SH-SY5Y (cell line): ENCODE data around the gene NODAL.

ENCODE experiments used
- GATA2 ChIP-seq: IDR thresholded peaks from 2 replicates; pipeline ENCODE4 v1.6.1; 2011; ENCODE audit warnings: mild to moderate bottlenecking, low read depth, low read length
- GATA3 ChIP-seq: IDR thresholded peaks from 2 replicates; pipeline ENCODE4 v1.6.1; 2011; ENCODE audit warnings: low read depth, mild to moderate bottlenecking, low read length, moderate library complexity

Gene NODAL

DNA sequence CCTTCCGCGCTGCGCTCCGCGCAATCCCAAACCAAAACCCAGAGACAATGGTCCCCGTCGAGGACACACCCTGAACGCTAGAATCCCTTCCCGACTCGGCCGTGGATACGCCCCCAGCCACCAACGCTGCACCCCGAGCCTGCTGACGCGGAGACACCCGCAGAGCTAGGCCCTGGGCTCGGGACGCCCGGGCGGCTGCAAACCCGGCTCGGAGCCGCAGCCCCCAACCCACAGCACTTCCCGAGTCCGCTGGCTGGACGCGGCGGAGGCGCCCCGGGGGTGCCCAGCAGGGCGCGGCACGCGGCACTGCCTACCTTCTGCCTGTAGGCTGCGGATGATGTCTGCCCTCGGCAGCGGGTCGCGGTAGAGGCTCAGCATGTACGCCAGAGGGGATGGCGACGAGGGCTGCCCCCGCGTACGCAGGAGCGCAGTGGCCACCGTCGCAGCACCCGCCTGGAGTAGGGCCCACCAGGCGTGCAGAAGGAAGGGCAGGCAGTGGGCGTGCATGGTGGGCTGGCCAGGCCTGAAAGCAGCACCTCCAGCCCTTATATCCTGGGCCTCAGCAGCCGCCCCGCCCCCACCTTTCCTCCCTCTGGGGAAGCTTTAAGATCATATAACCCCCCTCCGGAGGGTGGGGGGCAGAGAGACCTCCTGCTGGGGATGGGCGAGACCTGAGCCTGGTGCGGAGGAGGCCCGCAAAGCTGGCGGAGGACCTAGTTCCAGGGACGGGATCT, at the start of gene NODAL:
Gene NODAL (minus strand): TSS at position 521 of the 734 bp plus-strand sequence. CDS start 14 bp downstream, at position 507.
- TF ChIP-seq GATA2 (no peak), GATA3 (no peak)

DNA sequence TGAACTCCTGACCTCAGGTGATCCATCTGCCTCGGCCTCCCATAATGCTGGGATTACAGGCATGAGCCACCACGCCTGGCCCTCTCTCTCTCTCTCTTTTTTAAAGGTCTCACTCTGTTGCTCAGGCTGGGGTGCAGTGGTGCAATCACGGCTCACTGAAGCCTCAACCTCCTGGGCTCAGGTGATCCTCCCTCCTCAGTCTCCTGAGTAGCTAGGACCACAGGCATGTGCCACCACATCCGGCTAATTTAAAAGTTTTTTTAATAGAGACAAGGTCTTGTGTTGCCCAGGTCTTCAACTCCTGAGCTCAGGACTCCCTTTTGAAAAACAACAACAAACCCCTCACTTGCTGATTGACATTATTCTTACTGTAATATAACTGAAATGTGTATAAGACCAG, 48.7 kb upstream of the NODAL start:
- no peak for TF ChIP-seq GATA3
- no peak for TF ChIP-seq GATA2

DNA sequence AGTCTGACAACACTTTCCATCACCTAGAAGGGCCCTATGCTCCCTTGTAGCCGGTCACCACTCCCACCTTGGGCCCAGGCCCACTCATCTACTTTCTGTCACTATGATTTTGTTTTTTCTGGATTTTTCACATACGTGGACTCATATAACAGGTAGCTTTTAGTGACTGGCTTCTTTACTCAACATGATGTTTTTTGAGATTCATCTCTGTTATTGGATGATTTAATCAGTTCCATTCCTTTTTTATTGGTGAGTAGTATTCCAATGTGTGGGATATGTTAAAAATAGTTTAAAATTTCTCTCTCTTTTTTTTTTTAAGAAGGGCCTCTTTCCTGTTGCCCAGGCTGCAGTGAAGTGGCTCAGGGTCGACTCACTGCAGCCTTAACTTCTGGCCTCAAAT, 46.3 kb upstream of the NODAL start:
- TF ChIP-seq GATA3 (no peak), GATA2 (no peak)

DNA sequence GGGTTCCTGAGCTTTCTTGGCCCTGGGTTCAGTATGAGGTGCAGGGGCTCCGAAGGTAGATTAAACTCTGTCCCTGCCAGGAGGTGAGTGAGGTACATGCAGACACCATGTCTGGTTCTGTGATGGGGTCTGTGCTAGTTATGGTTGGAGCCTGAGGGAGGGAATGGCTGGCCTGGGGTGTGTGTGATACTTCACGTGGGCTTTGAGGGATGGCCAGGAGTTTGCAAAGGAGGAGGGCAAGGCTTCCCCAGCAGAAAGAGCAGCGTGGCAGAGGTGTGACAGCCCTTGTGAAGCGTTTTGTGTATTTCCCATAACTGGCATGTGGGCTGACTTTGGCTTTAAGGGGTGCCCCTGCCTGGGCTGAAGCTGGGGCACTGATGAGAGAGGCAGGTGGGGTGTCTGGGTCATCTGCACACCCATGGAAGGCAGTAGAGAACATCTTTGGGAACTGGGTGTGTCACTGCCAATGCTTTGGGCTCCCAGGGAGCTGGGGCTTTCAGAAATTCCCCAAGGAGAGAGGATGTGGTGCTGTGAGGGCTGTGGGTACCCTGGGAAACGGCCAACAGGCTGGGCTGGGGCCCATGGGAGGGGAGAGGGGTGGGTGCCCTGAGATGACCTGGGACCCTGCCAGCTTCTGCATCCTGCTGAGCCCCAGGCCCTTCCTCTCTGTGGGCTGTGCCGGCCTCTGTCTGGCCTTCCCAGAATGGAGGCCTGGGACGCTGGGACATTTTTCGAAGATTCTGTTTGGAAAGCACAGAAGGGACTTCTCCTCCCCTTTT, 41.7 kb upstream of the NODAL start:
- TF ChIP-seq GATA3 (no peak), GATA2 (no peak)

DNA sequence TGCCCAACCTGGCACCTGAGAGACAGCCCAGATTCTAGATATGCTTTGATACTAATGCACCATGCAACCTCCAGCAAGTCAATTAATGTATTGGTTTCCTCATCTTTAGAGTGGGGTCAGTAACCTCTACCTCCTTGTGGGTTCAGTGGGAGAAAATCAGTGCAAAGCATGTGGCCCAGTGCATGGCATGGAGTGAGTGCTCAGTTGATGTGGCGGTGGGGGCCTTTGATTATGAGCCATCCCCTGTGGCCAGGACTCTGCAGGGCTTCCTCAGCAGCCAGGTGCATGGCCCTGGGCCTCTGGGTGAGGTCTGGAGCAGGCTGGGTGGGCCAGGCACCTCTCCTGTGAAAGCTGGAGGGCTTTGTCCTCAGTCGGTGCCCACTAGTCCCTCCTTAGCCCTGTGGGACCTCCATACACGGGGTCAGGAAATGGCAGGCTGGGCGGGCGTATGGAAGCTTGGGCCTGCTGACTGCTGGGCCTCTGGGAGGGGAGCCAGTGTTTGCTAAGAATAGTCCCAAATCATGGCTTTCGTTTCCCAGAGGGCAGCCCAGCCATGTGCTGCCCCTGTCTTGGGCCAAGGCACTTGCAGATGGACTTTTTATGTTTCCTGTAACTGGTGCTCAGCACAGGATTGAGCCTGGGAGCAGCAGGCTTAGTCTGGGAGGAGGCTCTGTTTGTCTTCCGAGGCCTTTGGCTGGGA, 40.5 kb upstream of the NODAL start:
- no peak for TF ChIP-seq GATA2
- no peak for TF ChIP-seq GATA3

DNA sequence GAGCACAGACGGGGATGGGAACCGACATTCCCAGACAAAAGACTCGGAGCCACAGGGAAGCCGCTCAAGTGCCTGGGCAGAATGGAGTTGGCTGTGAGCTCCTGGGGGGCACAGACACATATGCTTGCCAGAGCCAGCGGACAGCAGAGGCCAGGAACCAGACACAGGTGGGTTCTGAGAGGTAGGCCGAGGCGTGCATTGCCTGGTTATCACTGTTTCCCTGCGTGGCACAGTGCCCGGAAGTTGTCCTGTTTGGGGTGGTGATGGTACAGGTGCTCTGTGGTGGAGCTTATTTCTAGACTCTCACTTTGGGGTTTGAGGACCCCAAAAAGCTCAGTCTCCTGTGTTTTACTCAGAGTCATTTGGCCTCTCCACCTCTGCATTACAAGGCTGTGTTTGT, 39.6 kb upstream of the NODAL start:
- TF ChIP-seq GATA3 (no peak), GATA2 (no peak)

DNA sequence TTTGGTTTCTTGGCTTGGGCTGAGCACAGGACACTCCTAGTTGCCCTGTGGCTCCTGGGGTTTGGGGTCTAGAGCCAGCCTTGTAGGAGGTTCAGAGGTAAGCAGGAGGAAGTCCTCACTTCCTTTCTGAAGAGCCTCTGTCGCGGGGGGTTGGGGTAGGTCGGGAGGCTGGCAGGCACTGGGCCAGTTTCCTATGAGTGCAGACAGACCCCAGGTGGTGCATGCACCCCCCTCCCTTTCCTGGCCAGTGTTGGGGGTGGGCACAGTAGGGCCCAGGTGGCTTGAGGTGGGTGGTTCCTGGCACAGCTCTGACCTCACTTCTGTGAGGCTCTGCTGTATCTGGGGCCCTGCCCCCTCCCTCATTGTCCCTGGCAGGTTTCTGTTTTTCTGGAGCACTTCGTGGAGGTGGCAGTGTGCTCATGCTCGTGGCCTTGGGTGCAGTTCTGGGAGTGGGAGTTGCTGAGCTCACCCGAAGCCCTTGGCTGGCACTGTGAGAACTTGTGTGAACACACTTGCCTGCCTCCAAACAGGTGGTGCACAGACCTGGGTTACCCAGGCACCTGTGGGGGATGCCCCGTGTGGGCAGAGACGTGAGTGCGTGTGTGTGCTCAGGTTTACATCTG, 38.9 kb upstream of the NODAL start:
- no peak for TF ChIP-seq GATA2
- TF ChIP-seq GATA3, result no peak

DNA sequence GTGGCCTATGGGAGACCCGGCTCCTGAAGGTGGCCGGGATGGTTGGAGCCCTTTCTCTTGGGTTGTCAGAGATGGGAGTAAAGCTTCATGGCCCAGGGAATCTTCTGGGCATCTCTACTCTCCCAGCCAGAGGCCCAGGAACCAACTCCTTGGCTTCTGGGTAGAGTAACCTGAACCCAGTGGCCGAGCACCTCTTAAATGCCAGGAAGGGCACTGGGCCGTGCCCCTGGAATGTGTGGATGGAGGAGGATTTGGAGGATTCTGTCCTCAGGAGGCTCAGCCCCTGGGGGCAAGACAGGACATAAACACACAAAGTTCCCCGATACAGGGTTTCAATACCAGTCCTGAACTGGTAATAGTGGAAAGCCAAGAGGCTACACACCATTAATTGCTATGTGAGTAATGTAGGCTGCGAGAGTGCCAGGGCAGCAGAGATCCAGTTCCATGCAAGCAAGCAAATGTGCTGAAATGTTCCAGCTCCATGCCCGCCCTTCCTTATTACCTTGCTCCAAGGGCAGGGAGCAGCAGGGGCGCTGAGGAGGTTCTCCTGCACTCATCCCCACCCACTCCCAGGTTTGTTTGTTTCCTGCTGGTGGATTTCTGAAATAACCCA, 38.3 kb upstream of the NODAL start:
- TF ChIP-seq GATA2 (no peak), GATA3 (no peak)

DNA sequence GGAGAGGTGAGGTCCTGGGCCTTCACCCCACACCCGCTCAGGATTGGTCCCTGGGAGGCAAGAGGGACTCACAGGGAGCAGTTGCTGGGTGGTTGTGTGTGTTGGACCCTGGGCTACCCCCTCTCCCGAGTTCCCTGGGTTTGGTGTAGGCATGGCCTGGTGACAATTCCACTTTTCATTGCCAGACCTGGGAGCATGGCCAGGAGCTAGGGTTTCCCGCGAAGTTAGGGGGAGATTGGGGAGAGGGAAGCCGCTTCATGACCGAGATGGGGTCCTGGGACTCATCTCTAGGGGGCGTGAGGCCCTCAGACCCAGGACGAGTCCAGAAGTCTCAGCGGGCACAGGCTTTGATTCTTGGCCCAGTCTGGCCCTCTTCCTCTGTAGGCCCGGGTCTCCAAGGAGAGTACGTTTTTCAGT, 37.7 kb upstream of the NODAL start:
- TF ChIP-seq GATA3, result no peak
- TF ChIP-seq GATA2, result no peak

DNA sequence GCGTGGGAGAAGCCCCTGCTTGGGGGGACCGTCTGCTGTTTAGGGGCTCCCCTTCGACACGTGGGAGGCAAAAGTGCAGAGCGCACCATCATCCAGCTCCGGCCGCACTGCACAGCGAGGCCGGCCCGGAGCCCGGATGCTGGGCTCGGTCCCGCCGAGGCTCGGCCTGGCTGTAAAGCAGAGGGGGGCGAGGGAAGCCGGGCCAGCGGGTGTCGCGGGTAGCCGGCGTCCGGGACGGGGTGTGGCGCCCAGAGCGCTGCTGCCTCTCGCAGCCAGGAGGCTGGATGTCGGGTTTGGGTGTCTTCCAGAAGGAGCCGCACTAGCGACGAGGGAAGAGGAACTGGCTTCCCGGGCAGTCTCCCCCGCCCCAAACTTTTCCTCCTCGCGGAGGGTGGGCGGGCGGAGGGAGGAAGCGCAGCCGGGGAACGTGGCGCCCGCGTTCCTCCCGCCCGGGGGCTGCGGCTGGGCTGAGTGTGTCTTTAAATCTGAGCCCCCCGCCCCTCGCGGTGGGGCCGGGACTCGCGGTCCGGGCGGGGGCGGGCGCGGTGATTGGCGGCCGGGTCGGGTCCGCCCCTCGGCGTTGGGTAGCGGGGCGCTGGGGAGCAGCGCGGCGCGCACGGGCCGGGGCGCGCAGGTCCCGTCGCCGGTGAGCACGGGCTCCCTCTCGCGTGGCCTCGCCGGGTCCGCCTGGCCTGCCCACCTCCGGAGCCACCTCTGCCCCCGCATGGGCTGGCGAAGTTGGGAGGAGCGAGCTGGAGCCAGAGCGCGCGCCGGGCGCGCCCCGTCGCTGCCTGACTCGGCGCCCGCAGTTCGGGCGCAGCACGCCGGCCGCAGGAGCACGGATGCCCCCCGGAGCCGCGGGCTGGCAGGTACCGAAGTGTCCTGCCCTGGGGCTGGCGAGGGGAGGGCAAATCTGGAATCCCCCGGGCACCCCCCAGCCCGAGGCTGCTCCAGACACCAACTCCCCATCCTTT, 37.0 kb upstream of the NODAL start, which contains the start of gene PALD1:
Gene PALD1 (plus strand): TSS at position 577 of the 974 bp plus-strand sequence. CDS start 47,185 bp downstream, outside the sequence.
- TF ChIP-seq GATA3 (no peak), GATA2 (no peak)

DNA sequence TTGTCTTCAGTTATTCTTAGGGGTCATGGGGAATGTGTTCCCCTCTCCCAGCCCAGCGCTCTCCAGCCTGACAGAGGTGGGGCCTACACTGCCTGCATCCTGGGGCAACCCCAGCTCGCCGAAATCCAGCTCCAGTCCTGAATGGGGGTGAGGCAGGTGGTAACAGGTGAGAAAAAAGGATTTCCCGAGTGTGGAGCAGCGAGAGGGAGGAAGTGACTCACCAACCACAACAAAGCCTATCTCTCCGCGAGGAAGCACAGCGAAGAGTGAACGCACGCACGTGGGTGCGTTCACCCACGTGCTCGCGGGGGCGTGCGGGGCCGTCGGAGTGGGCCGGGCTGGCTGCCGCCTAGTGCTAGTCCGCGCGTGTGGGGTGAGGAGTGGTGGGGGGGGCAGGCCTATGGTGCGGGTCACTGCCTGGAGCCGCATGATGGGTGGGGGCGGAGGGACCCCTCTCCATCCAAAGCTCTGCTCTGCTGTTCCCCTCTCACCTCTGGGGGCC, 36.2 kb upstream of the NODAL start:
- TF ChIP-seq GATA3, result no peak
- TF ChIP-seq GATA2, result no peak

DNA sequence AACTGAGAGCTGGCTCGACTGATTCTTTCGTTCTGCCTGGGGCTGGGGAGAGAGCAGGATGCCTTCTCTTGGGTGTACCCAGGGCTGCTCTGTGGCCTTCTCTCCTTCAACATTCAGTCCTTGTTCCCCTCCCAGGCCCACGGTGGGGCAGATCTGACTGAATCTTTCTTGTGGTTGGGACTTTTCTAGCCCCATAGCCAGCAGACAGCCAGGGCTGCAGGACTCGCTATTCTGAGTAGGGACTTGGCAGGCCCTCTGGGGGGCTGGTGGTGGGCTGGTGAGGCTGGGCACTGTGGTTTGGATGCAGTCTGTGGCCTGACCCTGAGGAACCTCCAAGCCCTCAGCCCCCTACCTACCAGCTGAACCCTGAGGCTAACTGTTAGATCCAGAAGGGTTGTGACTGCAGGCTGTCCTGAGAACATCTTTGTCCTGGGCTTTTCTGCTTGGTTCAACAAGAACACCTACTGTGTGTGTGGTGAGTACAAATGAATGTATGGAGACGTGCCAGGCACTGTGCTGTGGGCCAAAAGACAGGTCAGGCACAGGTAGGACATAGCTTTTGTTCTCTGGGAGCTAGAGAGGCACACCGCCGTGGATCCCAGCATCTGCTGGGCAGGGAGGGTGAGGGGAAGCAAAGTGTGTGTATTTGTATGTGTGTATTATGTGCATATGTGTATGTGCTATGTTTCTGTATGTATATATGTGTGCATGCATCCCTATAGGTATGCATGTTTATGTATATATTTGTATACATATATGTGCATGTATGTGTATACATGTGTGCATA, 35.0 kb upstream of the NODAL start:
- TF ChIP-seq GATA3 (no peak), GATA2 (no peak)
